H9 (cell line): ENCODE data around the gene SQOR. TPM values are rescaled to one million over a fixed set of nuclear protein-coding genes. Genes with fewer than 3 reads are reported as not detected.

ENCODE experiments used
- DNase-seq: peaks from one replicate; pipeline ENCODE4 v3.0.0-alpha.2; 2017
- H2AFZ ChIP-seq: one replicate; pipeline ENCODE4 v1.6.1; 2013; ENCODE audit warnings: mild to moderate bottlenecking, low read length, control low read depth, moderate library complexity
- H2AK5ac ChIP-seq: 2 replicates; pipeline ENCODE4 v1.6.1; 2013; ENCODE audit warnings: low read length, control low read depth, mixed read lengths; ENCODE audit not compliant: insufficient read length
- H2BK120ac ChIP-seq: one replicate; pipeline ENCODE4 v1.6.1; 2013; ENCODE audit warnings: low read depth, mild to moderate bottlenecking, low read length, control low read depth, inconsistent platforms; ENCODE audit not compliant: poor library complexity, severe bottlenecking
- H2BK12ac ChIP-seq: 2 replicates; pipeline ENCODE4 v1.6.1; 2013; ENCODE audit warnings: low read length, control low read depth, mixed read lengths, low read depth; ENCODE audit not compliant: insufficient read length
- H2BK15ac ChIP-seq: 2 replicates; pipeline ENCODE4 v1.6.1; 2013; ENCODE audit warnings: low read depth, low read length, control low read depth
- H2BK20ac ChIP-seq: one replicate; pipeline ENCODE4 v1.6.1; 2013; ENCODE audit warnings: low read depth, mild to moderate bottlenecking, low read length, control low read depth, inconsistent platforms; ENCODE audit not compliant: poor library complexity, severe bottlenecking
- H2BK5ac ChIP-seq: 2 replicates; pipeline ENCODE4 v1.6.1; 2013; ENCODE audit warnings: low read length, control low read depth, mixed read lengths; ENCODE audit not compliant: insufficient read length
- H3K14ac ChIP-seq: 2 replicates; pipeline ENCODE4 v1.6.1; 2013; ENCODE audit warnings: low read length, control low read depth; ENCODE audit not compliant: insufficient read depth
- H3K18ac ChIP-seq: 2 replicates; pipeline ENCODE4 v1.6.1; 2013; ENCODE audit warnings: low read depth, mild to moderate bottlenecking, mixed read lengths, low read length, control low read depth; ENCODE audit not compliant: insufficient read length
- H3K23ac ChIP-seq: 2 replicates; pipeline ENCODE4 v1.6.1; 2013; ENCODE audit warnings: low read length, control low read depth, mixed read lengths, low read depth; ENCODE audit not compliant: insufficient read length
- H3K23me2 ChIP-seq: 2 replicates; pipeline ENCODE4 v1.6.1; 2013; ENCODE audit warnings: low read depth, mild to moderate bottlenecking, mixed read lengths, low read length, control low read depth; ENCODE audit not compliant: insufficient read length, poor library complexity, severe bottlenecking
- H3K27ac ChIP-seq: 2 replicates; pipeline ENCODE4 v1.5.1; 2013; ENCODE audit warnings: low read length, control low read depth, mixed read lengths, low read depth; ENCODE audit not compliant: insufficient read length
- H3K27me3 ChIP-seq: 2 replicates; pipeline ENCODE4 v1.6.1; 2013; ENCODE audit warnings: low read length, control low read depth, inconsistent platforms; ENCODE audit not compliant: insufficient read depth
- H3K4ac ChIP-seq: 2 replicates; pipeline ENCODE4 v1.6.1; 2013; ENCODE audit warnings: low read depth, mild to moderate bottlenecking, control low read depth, inconsistent platforms, low read length, moderate library complexity
- H3K4me1 ChIP-seq: 2 replicates; pipeline ENCODE4 v1.6.1; 2013; ENCODE audit warnings: low read length, control low read depth, inconsistent platforms; ENCODE audit not compliant: insufficient read depth
- H3K4me2 ChIP-seq: 2 replicates; pipeline ENCODE4 v1.6.1; 2013; ENCODE audit warnings: low read length, control low read depth, mixed read lengths; ENCODE audit not compliant: insufficient read length, insufficient read depth
- H3K56ac ChIP-seq: 2 replicates; pipeline ENCODE4 v1.6.1; 2013; ENCODE audit warnings: low read depth, mild to moderate bottlenecking, mixed read lengths, low read length, control low read depth; ENCODE audit not compliant: insufficient read length
- H3K79me1 ChIP-seq: 2 replicates; pipeline ENCODE4 v1.6.1; 2013; ENCODE audit warnings: low read depth, mild to moderate bottlenecking, moderate library complexity, low read length, control low read depth, inconsistent platforms; ENCODE audit not compliant: insufficient read depth, poor library complexity, severe bottlenecking
- H3K79me2 ChIP-seq: 2 replicates; pipeline ENCODE4 v1.6.1; 2013; ENCODE audit warnings: low read length, control low read depth, inconsistent platforms; ENCODE audit not compliant: insufficient read depth
- H3K9ac ChIP-seq: 2 replicates; pipeline ENCODE4 v1.6.1; 2013; ENCODE audit warnings: low read length, control low read depth, mixed read lengths; ENCODE audit not compliant: insufficient read length; ENCODE audit errors: extremely low read depth
- H3K9me3 ChIP-seq: one replicate; pipeline ENCODE4 v1.6.1; 2013; ENCODE audit warnings: low read depth, low read length, inconsistent platforms; ENCODE audit not compliant: control insufficient read depth
- H3T11ph ChIP-seq: one replicate; pipeline ENCODE4 v1.6.1; 2013; ENCODE audit warnings: mild to moderate bottlenecking, low read length, control low read depth, inconsistent platforms
- H4K20me1 ChIP-seq: one replicate; pipeline ENCODE4 v1.6.1; 2013; ENCODE audit not compliant: control insufficient read depth, insufficient read length, insufficient read depth
- H4K5ac ChIP-seq: 2 replicates; pipeline ENCODE4 v1.6.1; 2013; ENCODE audit warnings: low read depth, mild to moderate bottlenecking, mixed read lengths, low read length, control low read depth; ENCODE audit not compliant: insufficient read length
- H4K8ac ChIP-seq: replicated peaks from 2 replicates; pipeline ENCODE4 v1.6.1; 2013; ENCODE audit warnings: low read length, control low read depth, mixed read lengths, low read depth; ENCODE audit not compliant: insufficient read length
- H4K91ac ChIP-seq: 2 replicates; pipeline ENCODE4 v1.6.1; 2013; ENCODE audit warnings: low read depth, mild to moderate bottlenecking, moderate library complexity, mixed read lengths, low read length, control low read depth; ENCODE audit not compliant: insufficient read length
- H3K27ac Mint-ChIP-seq, 3 experiments: 2 replicates in 2 of 3; 3 replicates in 1 of 3; pipeline ENCODE4 v1.8.0; 2020 to 2021; ENCODE audit warnings: mixed read lengths in 3 of 3, mild to moderate bottlenecking in 1 of 3, moderate library complexity in 1 of 3
- H3K27me3 Mint-ChIP-seq: 2 replicates; pipeline ENCODE4 v1.8.0; 2021; ENCODE audit warnings: low read depth, mild to moderate bottlenecking, moderate library complexity, mixed read lengths
- H3K36me3 Mint-ChIP-seq, 3 experiments: 2 replicates in 2 of 3; 3 replicates in 1 of 3; pipeline ENCODE4 v1.8.0; 2020 to 2021; ENCODE audit warnings: low read depth in 3 of 3, mixed read lengths in 3 of 3; ENCODE audit not compliant: insufficient read depth in 1 of 3
- H3K4me1 Mint-ChIP-seq, 2 experiments: 2 replicates each; pipeline ENCODE4 v1.8.0; 2020; ENCODE audit warnings: mixed read lengths in 2 of 2
- H3K4me3 Mint-ChIP-seq, 2 experiments: 2 replicates in 1 of 2; 3 replicates in 1 of 2; pipeline ENCODE4 v1.8.0; 2020 to 2021; ENCODE audit warnings: mild to moderate bottlenecking in 2 of 2, mixed read lengths in 2 of 2, moderate library complexity in 1 of 2
- H3K9me3 Mint-ChIP-seq, 2 experiments: 2 replicates in 1 of 2; 3 replicates in 1 of 2; pipeline ENCODE4 v1.8.0; 2020; ENCODE audit warnings: mild to moderate bottlenecking in 2 of 2, mixed read lengths in 2 of 2, moderate library complexity in 1 of 2
- WGBS: extraction: QIAGEN DNeasy Blood & Tissue Kit; methylation state at CpG from one replicate; pipeline ENCODE4 v1.1.7; 2013; ENCODE audit warnings: missing lambda C conversion rate, low lambda C conversion rate, mixed read lengths; ENCODE audit not compliant: insufficient read length; ENCODE audit errors: extremely low coverage; 5-methylcytosine and 5-hydroxymethylcytosine counted together
- total RNA-seq: library from RNA; stranded (reverse); gene quantifications from 2 replicates; pipeline ENCODE4 v1.2.1, GENCODE V29; 2021
- TF ChIP-seq, protein P1 (sequence below): fragments of 200-600 bp; sonication (generic); conservative IDR thresholded peaks from 3 replicates; pipeline ENCODE4 v1.8.0; 2021; ENCODE audit warnings: antibody characterized with exemption, mild to moderate bottlenecking

SQOR gene
- total RNA-seq, 1 experiment from 2014 or later, result 0.17 TPM

DNA sequence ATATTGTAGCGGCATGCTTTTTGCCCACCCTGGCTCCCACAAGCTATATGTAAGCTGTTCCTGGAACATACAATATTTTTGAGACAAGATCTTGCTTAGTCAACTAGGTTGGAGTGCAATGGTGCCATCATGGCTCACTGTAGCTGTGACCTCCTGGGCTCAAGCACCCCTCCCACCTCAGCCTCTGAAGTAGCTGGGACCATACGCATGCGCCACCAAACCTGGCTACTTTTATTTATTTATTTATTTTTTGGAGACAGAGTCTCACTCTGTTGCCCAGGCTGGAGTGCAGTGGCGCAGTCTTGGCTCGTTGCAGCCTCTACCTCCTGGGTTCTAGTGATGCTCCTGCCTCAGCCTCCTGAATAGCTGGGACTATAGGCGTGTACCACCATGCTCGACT, 6.7 kb upstream of the SQOR start:
- Mint-ChIP-seq H3K27me3 (peaks cover 47% of the 10 kb centered on the region), H3K4me1 (no peaks in the 10 kb centered on the region), H3K36me3 (peaks cover 0 to 5% (median 4%) of the 10 kb centered on the region in 3 experiments; a peak in 5 of 7 replicates), H3K4me3 (no peak overlapping the region), H3K9me3 (peaks cover 30 to 40% of the 10 kb centered on the region in 2 experiments), H3K27ac (no peak overlapping the region)
- no peak overlapping the region for H4K5ac ChIP-seq
- WGBS, result no CpG with 5 or more reads among the region's 7 CpGs
- H2BK5ac ChIP-seq, result no peak overlapping the region
- H2BK12ac ChIP-seq, result no peak overlapping the region
- no peak overlapping the region for H3K18ac ChIP-seq
- H3T11ph ChIP-seq, result no peak overlapping the region
- H4K20me1 ChIP-seq, result no peaks in the 10 kb centered on the region
- no peak overlapping the region for H3K4me2 ChIP-seq
- H4K8ac ChIP-seq, result no peak overlapping the region
- no peak overlapping the region for H2AFZ ChIP-seq
- no peaks in the 10 kb centered on the region for H3K79me1 ChIP-seq
- H3K23ac ChIP-seq, result no peak overlapping the region
- no peak overlapping the region for H3K56ac ChIP-seq
- no peak overlapping the region for H2BK15ac ChIP-seq
- no peak overlapping the region for H2BK120ac ChIP-seq
- no peak overlapping the region for H2AK5ac ChIP-seq
- H3K14ac ChIP-seq, result no peak overlapping the region
- no peaks in the 10 kb centered on the region for H3K27me3 ChIP-seq
- H3K9me3 ChIP-seq, result peaks cover 6% of the 10 kb centered on the region
- no peak for DNase-seq
- no peak overlapping the region for H4K91ac ChIP-seq
- H3K9ac ChIP-seq, result no peak overlapping the region
- no peak overlapping the region for H3K27ac ChIP-seq
- no peak overlapping the region for H2BK20ac ChIP-seq
- H3K4me1 ChIP-seq, result no peaks in the 10 kb centered on the region
- H3K79me2 ChIP-seq, result no peaks in the 10 kb centered on the region
- no peak overlapping the region for H3K4ac ChIP-seq
- TF ChIP-seq, protein P1, sequence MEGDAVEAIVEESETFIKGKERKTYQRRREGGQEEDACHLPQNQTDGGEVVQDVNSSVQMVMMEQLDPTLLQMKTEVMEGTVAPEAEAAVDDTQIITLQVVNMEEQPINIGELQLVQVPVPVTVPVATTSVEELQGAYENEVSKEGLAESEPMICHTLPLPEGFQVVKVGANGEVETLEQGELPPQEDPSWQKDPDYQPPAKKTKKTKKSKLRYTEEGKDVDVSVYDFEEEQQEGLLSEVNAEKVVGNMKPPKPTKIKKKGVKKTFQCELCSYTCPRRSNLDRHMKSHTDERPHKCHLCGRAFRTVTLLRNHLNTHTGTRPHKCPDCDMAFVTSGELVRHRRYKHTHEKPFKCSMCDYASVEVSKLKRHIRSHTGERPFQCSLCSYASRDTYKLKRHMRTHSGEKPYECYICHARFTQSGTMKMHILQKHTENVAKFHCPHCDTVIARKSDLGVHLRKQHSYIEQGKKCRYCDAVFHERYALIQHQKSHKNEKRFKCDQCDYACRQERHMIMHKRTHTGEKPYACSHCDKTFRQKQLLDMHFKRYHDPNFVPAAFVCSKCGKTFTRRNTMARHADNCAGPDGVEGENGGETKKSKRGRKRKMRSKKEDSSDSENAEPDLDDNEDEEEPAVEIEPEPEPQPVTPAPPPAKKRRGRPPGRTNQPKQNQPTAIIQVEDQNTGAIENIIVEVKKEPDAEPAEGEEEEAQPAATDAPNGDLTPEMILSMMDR, result no peak
- H3K23me2 ChIP-seq, result no peaks in the 10 kb centered on the region
